Sciatic nerve (tissue), 2 donors: ENCODE results near the gene LDLRAD4. TPM values are rescaled to one million over a fixed set of nuclear protein-coding genes. Genes with fewer than 3 reads are reported as not detected.
A peak's percentile ranks its signal among the peaks of the same experiment; 100 is the strongest.

Experiments used
- ATAC-seq: fragments of 200-7000 bp; cut with Tn5 transposase; one replicate; pipeline ENCODE4 v1.9.1; 2020; ENCODE audit warnings: mild to moderate bottlenecking, moderate library complexity
- DNase-seq: peaks from one replicate; pipeline ENCODE4 v3.0.0-alpha.2; 2020; ENCODE audit warnings: low spot score
- intact Hi-C: fragments of 100-400 bp; cut with DNase I; formaldehyde crosslinking; loops from one replicate; pipeline ENCODE4 v1.14.2; 2022
- total RNA-seq: library from RNA; stranded (reverse); fragmentation: NEBNext Ultra II Directional; extraction: Animal tissue kit (Norgen Biotek cat#: 25700); gene quantifications from one replicate; pipeline ENCODE4 v1.2.1, GENCODE V29; 2021
- donor health status: DM: no; HTN: no; CAD: no.
- donor health status: DM: no; HTN: no; CAD: no.

Gene LDLRAD4
- total RNA-seq, 1 donor from 2014 or later: 27.1 TPM

GRCh38 chr18:13622751-13623150 lies 404.2 kb downstream of the LDLRAD4 start:
- no peak for ATAC-seq
- intact Hi-C loops: no loop called here

GRCh38 chr18:13623348-13623747 lies 404.8 kb downstream of the LDLRAD4 start:
- intact Hi-C loops: no loop called here
- DNase-seq (no peak), ATAC-seq (no peak)

More at GRCh38 chr18:13622751-13623150, 404.2 kb downstream of the LDLRAD4 start:
- DNase-seq: no peak

GRCh38 chr18:13623871-13624270 lies 405.3 kb downstream of the LDLRAD4 start:
- intact Hi-C loops: no loop called here
- ATAC-seq: no peak

GRCh38 chr18:13624563-13625237 lies 406.1 kb downstream of the LDLRAD4 start:
- DNase-seq (no peak), ATAC-seq (no peak)
- intact Hi-C loops: loop anchor here (5.0 kb wide), 1 partner anchor 67 kb away; no protein-coding TSS in a partner anchor

More at GRCh38 chr18:13623871-13624270, 405.3 kb downstream of the LDLRAD4 start:
- DNase-seq: no peak

GRCh38 chr18:13625355-13625754 lies 406.8 kb downstream of the LDLRAD4 start:
- no peak for ATAC-seq
- DNase-seq: no peak
- intact Hi-C loops: loop anchor here (5.0 kb wide), 1 partner anchor 68 kb away; no protein-coding TSS in a partner anchor

GRCh38 chr18:13625843-13626543 lies 407.4 kb downstream of the LDLRAD4 start:
- DNase-seq: no peak
- intact Hi-C loops: loop anchor here (5.0 kb wide), 1 partner anchor 69 kb away; no protein-coding TSS in a partner anchor
- ATAC-seq: no peak

GRCh38 chr18:13626544-13626908 lies 408.0 kb downstream of the LDLRAD4 start:
- DNase-seq: no peak
- no peak for ATAC-seq
- intact Hi-C loops: loop anchor here (5.0 kb wide), 1 partner anchor 69 kb away; no protein-coding TSS in a partner anchor

GRCh38 chr18:13627639-13628038 lies 409.1 kb downstream of the LDLRAD4 start:
- DNase-seq: no peak

GRCh38 chr18:13628211-13628610 lies 409.7 kb downstream of the LDLRAD4 start:
- ATAC-seq (no peak), DNase-seq (no peak)
- intact Hi-C loops: loop anchor here (5.0 kb wide), 1 partner anchor 71 kb away; no protein-coding TSS in a partner anchor

More at GRCh38 chr18:13627639-13628038, 409.1 kb downstream of the LDLRAD4 start:
- intact Hi-C loops: loop anchor here (5.0 kb wide), 1 partner anchor 70 kb away; no protein-coding TSS in a partner anchor
- ATAC-seq: no peak

- ATAC-seq (peak; percentile 94), DNase-seq (no peak)
- intact Hi-C loops: loop anchor here (5.0 kb wide), 1 partner anchor 73 kb away; no protein-coding TSS in a partner anchor
Measured at GRCh38 chr18:13629841-13630715, 411.5 kb downstream of the LDLRAD4 start.

- intact Hi-C loops: no loop called here
- DNase-seq: no peak
- no peak for ATAC-seq
Measured at GRCh38 chr18:13630716-13631268, 412.2 kb downstream of the LDLRAD4 start.

GRCh38 chr18:13633700-13634099 lies 415.1 kb downstream of the LDLRAD4 start:
- intact Hi-C loops: no loop called here
- ATAC-seq: no peak
- DNase-seq: no peak

- intact Hi-C loops: no loop called here
- ATAC-seq (no peak), DNase-seq (no peak)
Measured at GRCh38 chr18:13635046-13635445, 416.5 kb downstream of the LDLRAD4 start.

GRCh38 chr18:13638719-13639595 lies 420.4 kb downstream of the LDLRAD4 start:
- no peak for DNase-seq
- intact Hi-C loops: no loop called here
- no peak for ATAC-seq

- ATAC-seq: no peak
- no peak for DNase-seq
- intact Hi-C loops: no loop called here
Measured at GRCh38 chr18:13640266-13640860, 421.8 kb downstream of the LDLRAD4 start.

- intact Hi-C loops: no loop called here
- DNase-seq: no peak
- ATAC-seq: peak; percentile 67
Measured at GRCh38 chr18:13641551-13642439, 423.2 kb downstream of the LDLRAD4 start.

- intact Hi-C loops: no loop called here
- DNase-seq (no peak), ATAC-seq (no peak)
Measured at GRCh38 chr18:13642440-13642827, 423.9 kb downstream of the LDLRAD4 start.
